Gastroesophageal sphincter (tissue), 3 donors: ENCODE results near the gene CAPN2.

ENCODE experiments used
- CTCF ChIP-seq, 4 experiments: fragments of 200-600 bp in 2 of 4; fragments of 450-650 bp in 2 of 4; sonication (generic) in 1 of 4; IDR thresholded peaks; one replicate each; pipeline ENCODE4 v1.5.1; 2017 to 2019; ENCODE audit warnings: antibody characterized with exemption in 4 of 4, mild to moderate bottlenecking in 2 of 4, moderate library complexity in 2 of 4
- EP300 ChIP-seq: sonication (generic); formaldehyde crosslinking; IDR thresholded peaks from one replicate; pipeline ENCODE4 v1.6.1; 2017; ENCODE audit warnings: antibody characterized with exemption, mild to moderate bottlenecking
- POLR2A ChIP-seq, 2 donors: fragments of 450-650 bp; IDR thresholded peaks; one replicate each; pipeline ENCODE4 v1.6.1; 2017; ENCODE audit warnings: antibody characterized with exemption in 2 of 2, mild to moderate bottlenecking in 2 of 2, moderate library complexity in 1 of 2
- POLR2AphosphoS5 ChIP-seq: sonication (generic); formaldehyde crosslinking; IDR thresholded peaks from one replicate; pipeline ENCODE4 v1.6.1; 2017; ENCODE audit warnings: antibody characterized with exemption

- no peak for TF ChIP-seq CTCF (IDR thresholded peaks at IDR 0.05)
- TF ChIP-seq POLR2A (IDR thresholded peaks at IDR 0.05) = no peak
- TF ChIP-seq POLR2AphosphoS5 = no peak
- TF ChIP-seq EP300 = no peak
Measured at GRCh38 chr1:223711747-223712193, 569 bp upstream of the CAPN2 start.
